Karpas-422 (cell line): Measurements from ENCODE around the gene C1orf198. TPM values are rescaled to one million over a fixed set of nuclear protein-coding genes. Genes with fewer than 3 reads are reported as not detected.

ENCODE experiments used
- DNase-seq: peaks from one replicate; pipeline ENCODE4 v3.0.0-alpha.2; 2015
- H2AFZ ChIP-seq: fragments of 200-600 bp; sonication (generic); 2 replicates; pipeline ENCODE4 v1.6.1; 2014; ENCODE audit warnings: antibody characterized with exemption, low read length, mixed read lengths
- H3K27ac ChIP-seq: fragments of 200-600 bp; sonication (generic); 2 replicates; pipeline ENCODE4 v1.5.1; 2014; ENCODE audit warnings: mild to moderate bottlenecking, low read length, moderate library complexity
- H3K27me3 ChIP-seq: fragments of 200-600 bp; sonication (generic); 2 replicates; pipeline ENCODE4 v1.6.1; 2014; ENCODE audit warnings: low read length, mixed read lengths
- H3K36me3 ChIP-seq: fragments of 200-600 bp; sonication (generic); 2 replicates; pipeline ENCODE4 v1.6.1; 2014; ENCODE audit warnings: low read length, mixed read lengths; ENCODE audit not compliant: insufficient read depth
- H3K4me1 ChIP-seq: fragments of 200-600 bp; sonication (generic); 2 replicates; pipeline ENCODE4 v1.6.1; 2014; ENCODE audit warnings: mild to moderate bottlenecking, low read length, mixed read lengths
- H3K4me2 ChIP-seq: fragments of 200-600 bp; sonication (generic); 2 replicates; pipeline ENCODE4 v1.6.1; 2014; ENCODE audit warnings: low read length, low read depth, mild to moderate bottlenecking; ENCODE audit not compliant: poor library complexity, severe bottlenecking
- H3K4me3 ChIP-seq: fragments of 200-600 bp; sonication (generic); 2 replicates; pipeline ENCODE4 v1.5.1; 2014; ENCODE audit warnings: mild to moderate bottlenecking, antibody characterized with exemption, low read length, mixed read lengths
- H3K79me2 ChIP-seq: fragments of 200-600 bp; sonication (generic); 2 replicates; pipeline ENCODE4 v1.6.1; 2014; ENCODE audit warnings: mild to moderate bottlenecking, low read length, mixed read lengths
- H3K9ac ChIP-seq: fragments of 200-600 bp; sonication (generic); 2 replicates; pipeline ENCODE4 v1.6.0; 2014; ENCODE audit warnings: low read length
- H3K9me2 ChIP-seq: fragments of 200-600 bp; sonication (generic), shearing (Covaris generic); replicated peaks from 2 replicates; pipeline ENCODE4 v1.6.0; 2014; ENCODE audit warnings: mild to moderate bottlenecking, low read length, moderate library complexity; ENCODE audit not compliant: insufficient read depth
- H3K9me3 ChIP-seq: fragments of 300-700, 200-600 bp; sonication (generic); 2 replicates; pipeline ENCODE4 v1.6.1; 2014; ENCODE audit warnings: low read length, mixed read lengths
- H4K20me1 ChIP-seq: fragments of 200-600 bp; sonication (generic); 2 replicates; pipeline ENCODE4 v1.6.1; 2014; ENCODE audit warnings: mild to moderate bottlenecking, antibody characterized with exemption, low read length, low read depth; ENCODE audit not compliant: insufficient read depth
- total RNA-seq: library from RNA; depleted of rRNA; stranded (reverse); fragments of >200 nt; shearing (Covaris generic); gene quantifications from 2 replicates; pipeline ENCODE4 v1.2.3, GENCODE V29; 2014; ENCODE audit warnings: low replicate concordance

The C1orf198 gene
- total RNA-seq, 1 experiment from 2014 or later = 3.7 TPM

DNA sequence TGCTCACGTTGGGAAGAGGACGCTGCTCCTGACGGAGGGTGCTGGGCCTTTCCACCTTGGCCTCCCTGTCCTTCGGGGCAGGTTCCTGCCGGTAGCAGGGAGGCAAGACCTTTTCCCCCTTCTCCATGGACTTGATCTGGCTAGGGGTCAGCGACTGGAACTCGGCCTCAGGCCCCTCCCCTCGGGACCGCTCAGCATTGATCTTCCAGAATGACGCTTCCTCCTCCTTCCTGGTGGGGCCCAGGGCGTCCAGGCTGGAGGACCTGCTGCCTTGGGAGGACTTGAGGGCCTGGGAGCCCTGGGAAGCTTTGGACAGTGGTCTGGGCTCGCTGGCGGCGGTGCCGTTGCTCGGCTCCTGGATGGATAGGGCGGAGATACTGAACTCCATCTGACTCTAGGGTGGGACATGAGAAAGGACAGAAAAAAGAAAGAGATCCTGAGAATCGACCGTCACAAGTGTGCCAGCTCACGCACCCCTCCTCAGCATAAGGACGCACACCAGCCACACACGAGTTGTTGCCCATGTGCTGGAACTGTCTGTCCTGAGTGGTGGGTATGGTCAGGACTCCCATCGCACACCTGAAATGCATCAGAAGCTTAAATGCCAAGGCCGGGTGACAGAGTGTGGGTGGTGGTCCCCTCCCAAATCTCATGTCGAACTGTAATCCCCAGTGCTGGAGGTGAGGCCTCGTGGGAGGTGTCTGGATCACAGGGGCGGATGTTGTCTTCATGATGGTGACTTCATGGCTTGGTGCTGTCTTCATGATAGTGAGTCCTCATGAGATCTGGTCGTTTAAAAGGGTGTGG is 24.6 kb downstream of the C1orf198 start:
- Histone ChIP-seq H3K9me2 (no peaks in the 10 kb centered on the region), H3K4me2 (no peak overlapping the region), H3K4me1 (no peaks in the 10 kb centered on the region), H3K79me2 (no peaks in the 10 kb centered on the region), H3K4me3 (no peak overlapping the region), H4K20me1 (no peaks in the 10 kb centered on the region), H3K27ac (no peak overlapping the region), H3K9ac (no peak overlapping the region), H3K36me3 (no peaks in the 10 kb centered on the region), H3K9me3 (no peaks in the 10 kb centered on the region), H2AFZ (no peak overlapping the region), H3K27me3 (no peaks in the 10 kb centered on the region)
- DNase-seq = no peak

DNA sequence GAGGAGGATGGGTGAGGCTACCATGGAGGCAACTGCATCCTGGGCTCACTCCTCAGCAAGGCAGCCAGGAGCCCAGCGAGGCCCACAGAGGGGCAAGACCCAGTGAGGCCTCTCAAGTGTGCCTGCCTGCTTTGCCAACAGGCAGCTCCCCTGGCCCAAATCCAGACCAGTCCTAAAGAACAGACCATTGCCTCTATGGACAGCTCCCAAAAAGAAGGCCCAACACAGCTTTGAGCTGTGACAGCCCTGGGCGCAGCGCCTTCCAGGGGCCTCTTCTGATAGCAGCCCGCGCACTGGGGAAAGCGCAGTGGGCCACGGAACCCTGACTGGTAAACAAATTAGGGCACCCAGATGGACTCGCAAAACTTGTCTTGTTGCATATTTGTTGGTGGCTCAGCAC is 25.5 kb downstream of the C1orf198 start:
- no peaks in the 10 kb centered on the region for H3K27me3 ChIP-seq
- no peak overlapping the region for H3K4me3 ChIP-seq
- H3K36me3 ChIP-seq = no peaks in the 10 kb centered on the region

DNA sequence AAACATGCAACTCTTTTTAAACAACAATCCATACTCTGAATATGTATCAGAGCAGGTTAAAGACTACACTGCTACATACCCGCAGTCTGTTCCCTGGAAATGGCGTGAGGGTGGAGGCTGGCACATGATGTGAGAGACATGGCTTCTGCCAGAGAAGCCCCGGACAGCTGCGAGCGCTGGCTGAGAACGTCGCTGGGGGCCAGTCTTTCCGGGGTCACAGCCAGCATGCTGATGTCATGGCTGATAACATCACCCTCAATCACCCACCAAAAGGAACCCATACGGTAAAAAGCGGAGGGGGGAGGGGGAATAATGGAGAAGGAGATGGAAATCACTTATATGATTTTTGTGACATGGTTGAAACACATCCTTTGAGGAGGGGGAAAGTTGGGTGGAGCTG is 29.1 kb downstream of the C1orf198 start:
- Histone ChIP-seq H4K20me1 (no peaks in the 10 kb centered on the region), H3K9ac (no peak overlapping the region), H3K27me3 (no peaks in the 10 kb centered on the region), H3K4me3 (no peak overlapping the region), H3K27ac (no peak overlapping the region), H3K36me3 (no peaks in the 10 kb centered on the region), H3K4me2 (no peak overlapping the region), H3K9me2 (no peaks in the 10 kb centered on the region), H3K4me1 (no peaks in the 10 kb centered on the region), H2AFZ (no peak overlapping the region), H3K9me3 (no peaks in the 10 kb centered on the region), H3K79me2 (no peaks in the 10 kb centered on the region)
- DNase-seq = no peak

More for the DNA sequence above, 25.5 kb downstream of the C1orf198 start:
- Histone ChIP-seq H3K9me2 (no peaks in the 10 kb centered on the region), H4K20me1 (no peaks in the 10 kb centered on the region), H3K4me2 (no peak overlapping the region), H3K79me2 (no peaks in the 10 kb centered on the region), H3K9me3 (no peaks in the 10 kb centered on the region), H3K9ac (no peak overlapping the region), H2AFZ (no peak overlapping the region), H3K27ac (no peak overlapping the region), H3K4me1 (no peaks in the 10 kb centered on the region)
- no peak for DNase-seq

DNA sequence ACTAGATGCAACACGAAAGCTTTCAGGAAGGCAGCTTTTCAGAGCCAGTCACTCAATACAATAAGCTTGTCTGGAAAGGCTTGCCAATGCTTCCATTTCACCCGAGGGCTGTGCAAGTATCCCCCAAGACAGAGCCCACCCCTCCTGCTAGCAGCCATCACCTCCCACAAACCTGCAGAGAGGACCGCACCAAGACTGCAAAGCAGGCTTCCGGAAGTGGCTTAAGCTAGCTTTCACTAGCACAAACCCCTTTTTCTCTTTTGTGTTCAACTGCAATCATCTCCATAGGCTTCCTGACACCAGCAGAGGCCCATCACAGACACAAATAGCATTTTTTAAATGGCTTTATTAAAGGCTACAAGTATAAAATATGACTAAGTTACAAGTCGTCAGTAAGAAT is 31.5 kb downstream of the C1orf198 start:
- Histone ChIP-seq H4K20me1 (no peaks in the 10 kb centered on the region), H3K36me3 (no peaks in the 10 kb centered on the region), H3K79me2 (no peaks in the 10 kb centered on the region), H3K4me3 (no peak overlapping the region), H2AFZ (no peak overlapping the region), H3K27me3 (no peaks in the 10 kb centered on the region), H3K4me1 (no peaks in the 10 kb centered on the region), H3K9me3 (no peaks in the 10 kb centered on the region), H3K9ac (no peak overlapping the region), H3K27ac (no peak overlapping the region), H3K4me2 (no peak overlapping the region), H3K9me2 (no peaks in the 10 kb centered on the region)
- no peak for DNase-seq

DNA sequence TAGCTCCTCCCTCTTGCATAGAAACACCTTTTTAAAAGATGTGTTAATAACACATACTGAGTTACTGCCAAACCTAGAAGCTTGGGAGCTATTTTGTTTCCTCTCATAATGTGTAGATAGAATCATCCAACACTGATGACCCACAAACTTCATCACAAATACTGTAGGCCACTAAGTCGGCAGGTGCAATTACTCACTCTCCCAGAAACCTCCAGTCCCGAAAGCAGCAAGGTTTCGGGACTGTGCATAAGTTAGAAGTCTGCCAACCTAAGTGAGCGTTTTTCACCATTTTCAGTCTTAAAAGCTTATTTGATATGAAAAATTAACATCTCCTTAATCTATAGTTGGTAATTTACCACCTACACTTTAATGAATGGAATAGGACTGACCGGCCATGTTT is 32.0 kb downstream of the C1orf198 start:
- no peaks in the 10 kb centered on the region for H3K27me3 ChIP-seq
- DNase-seq = no peak
- H2AFZ ChIP-seq = no peak overlapping the region
- no peaks in the 10 kb centered on the region for H3K9me3 ChIP-seq
- no peak overlapping the region for H3K4me2 ChIP-seq
- no peaks in the 10 kb centered on the region for H3K9me2 ChIP-seq
- H3K36me3 ChIP-seq = no peaks in the 10 kb centered on the region
- no peaks in the 10 kb centered on the region for H3K4me1 ChIP-seq
- H3K4me3 ChIP-seq = no peak overlapping the region
- H3K27ac ChIP-seq = no peak overlapping the region
- no peak overlapping the region for H3K9ac ChIP-seq
- no peaks in the 10 kb centered on the region for H3K79me2 ChIP-seq
- no peaks in the 10 kb centered on the region for H4K20me1 ChIP-seq

DNA sequence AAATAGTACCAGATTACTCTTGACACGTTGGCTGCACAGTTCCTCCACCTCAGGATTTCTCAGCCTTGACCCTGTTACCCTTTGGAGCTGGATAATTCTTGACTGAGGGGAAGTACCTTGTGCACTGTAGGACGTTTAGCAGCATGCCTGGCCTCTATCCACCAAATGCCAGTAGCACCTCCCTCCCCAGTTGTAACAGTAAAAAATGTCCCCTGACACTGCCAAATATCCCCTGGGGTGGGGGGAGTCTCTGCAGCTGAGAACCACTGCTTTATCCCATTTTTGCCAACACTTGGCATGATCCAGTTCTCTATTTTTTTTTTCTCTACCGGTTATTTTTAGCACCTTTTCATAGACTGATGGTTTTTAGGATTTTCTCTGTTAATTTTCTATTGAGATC is 34.0 kb downstream of the C1orf198 start:
- Histone ChIP-seq H3K79me2 (no peaks in the 10 kb centered on the region), H3K4me1 (no peaks in the 10 kb centered on the region), H3K9me3 (no peaks in the 10 kb centered on the region), H3K27me3 (no peaks in the 10 kb centered on the region), H3K9ac (no peak overlapping the region), H2AFZ (no peak overlapping the region), H3K36me3 (no peaks in the 10 kb centered on the region), H3K4me2 (no peak overlapping the region), H3K27ac (no peak overlapping the region), H3K9me2 (no peaks in the 10 kb centered on the region), H3K4me3 (no peak overlapping the region), H4K20me1 (no peaks in the 10 kb centered on the region)
- DNase-seq = no peak

DNA sequence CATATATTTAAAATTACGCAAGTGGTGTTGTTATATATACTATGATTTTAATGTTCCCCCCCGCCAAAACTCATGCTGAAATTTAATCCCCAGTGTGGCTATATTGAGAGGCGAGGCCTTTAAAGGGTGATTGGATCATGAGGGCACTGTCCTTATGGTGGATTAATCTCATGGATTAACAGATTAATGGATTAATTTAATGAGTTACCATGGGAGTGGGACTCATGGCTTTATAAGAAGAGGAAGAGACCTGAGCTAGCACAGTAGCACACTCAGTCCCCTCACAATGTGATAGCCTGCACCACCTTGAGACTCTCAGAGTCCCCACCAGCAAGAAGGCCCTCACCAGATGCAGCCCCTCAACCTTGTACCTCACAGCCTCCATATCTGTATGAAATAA is 34.8 kb downstream of the C1orf198 start:
- Histone ChIP-seq H3K27ac (no peak overlapping the region), H3K79me2 (no peaks in the 10 kb centered on the region), H4K20me1 (no peaks in the 10 kb centered on the region), H3K4me2 (no peak overlapping the region), H3K4me3 (no peak overlapping the region), H3K9ac (no peak overlapping the region), H3K9me3 (no peaks in the 10 kb centered on the region), H3K27me3 (no peaks in the 10 kb centered on the region), H3K9me2 (no peaks in the 10 kb centered on the region), H2AFZ (no peak overlapping the region), H3K4me1 (no peaks in the 10 kb centered on the region), H3K36me3 (no peaks in the 10 kb centered on the region)
- DNase-seq = no peak

DNA sequence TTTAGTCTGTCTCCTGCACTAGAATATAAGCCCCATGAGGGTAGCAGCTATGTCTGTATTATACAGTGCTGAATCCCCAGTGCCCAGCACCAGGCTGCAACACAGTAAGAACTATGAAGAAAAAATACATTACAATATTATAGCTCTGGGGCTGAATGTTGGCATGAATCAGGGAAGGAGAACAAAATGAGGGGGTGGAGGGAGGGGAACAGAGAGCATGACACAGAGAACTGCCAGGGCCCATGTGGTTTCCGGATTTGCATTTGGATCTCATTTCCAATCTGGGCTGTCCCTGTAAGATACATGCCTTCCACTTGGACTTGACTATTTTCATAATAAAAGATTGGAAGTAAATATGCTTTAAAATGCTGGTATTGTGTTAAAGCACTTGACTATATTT is 35.8 kb downstream of the C1orf198 start:
- no peaks in the 10 kb centered on the region for H3K9me2 ChIP-seq
- no peak overlapping the region for H3K9ac ChIP-seq
- no peaks in the 10 kb centered on the region for H3K79me2 ChIP-seq
- H4K20me1 ChIP-seq = no peaks in the 10 kb centered on the region
- no peak for DNase-seq
- H3K4me1 ChIP-seq = no peaks in the 10 kb centered on the region
- no peak overlapping the region for H3K27ac ChIP-seq
- H3K4me2 ChIP-seq = no peak overlapping the region
- H3K4me3 ChIP-seq = no peak overlapping the region
- no peaks in the 10 kb centered on the region for H3K9me3 ChIP-seq
- H3K36me3 ChIP-seq = no peaks in the 10 kb centered on the region
- H2AFZ ChIP-seq = no peak overlapping the region
- H3K27me3 ChIP-seq = no peaks in the 10 kb centered on the region
